GM19397 (cell line): ENCODE data around the gene CYP2D6.
"Not testable (repeated sequence)": the region's sequence is repeated elsewhere in the genome, so short reads cannot be mapped to it uniquely, and the experiment has no call there.

Source experiments
- ATAC-seq: cut with Tn5 transposase; IDR thresholded peaks from one replicate; pipeline ENCODE4 v1.9.1; 2021; ENCODE audit warnings: mild to moderate bottlenecking, moderate library complexity; ENCODE audit not compliant: unreplicated experiment

The CYP2D6 gene

DNA sequence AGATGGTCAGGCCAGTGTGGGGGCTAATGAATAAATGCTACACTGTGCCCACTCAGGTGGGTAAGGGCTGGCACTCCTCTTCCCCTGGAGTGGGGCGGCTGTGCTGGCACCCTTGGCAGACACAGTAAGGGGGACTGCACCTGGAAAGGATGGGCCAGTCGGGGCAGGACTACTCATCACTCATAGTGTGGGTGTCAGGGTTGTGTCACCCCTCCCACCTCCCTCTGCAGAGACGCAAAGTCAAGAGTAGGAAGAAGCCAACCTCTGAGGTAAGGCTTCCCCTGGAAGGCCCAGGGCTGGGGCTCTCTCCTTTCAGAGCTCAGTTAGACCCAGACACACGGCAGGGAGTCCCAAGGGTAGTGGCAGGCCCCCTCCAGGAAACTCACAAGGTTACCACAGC lies 5.1 kb upstream of the CYP2D6 start:
- ATAC-seq: not testable (repeated sequence)

GRCh38 chr22:42134100-42135020 lies 3.8 kb upstream of the CYP2D6 start:
- ATAC-seq: no peak

DNA sequence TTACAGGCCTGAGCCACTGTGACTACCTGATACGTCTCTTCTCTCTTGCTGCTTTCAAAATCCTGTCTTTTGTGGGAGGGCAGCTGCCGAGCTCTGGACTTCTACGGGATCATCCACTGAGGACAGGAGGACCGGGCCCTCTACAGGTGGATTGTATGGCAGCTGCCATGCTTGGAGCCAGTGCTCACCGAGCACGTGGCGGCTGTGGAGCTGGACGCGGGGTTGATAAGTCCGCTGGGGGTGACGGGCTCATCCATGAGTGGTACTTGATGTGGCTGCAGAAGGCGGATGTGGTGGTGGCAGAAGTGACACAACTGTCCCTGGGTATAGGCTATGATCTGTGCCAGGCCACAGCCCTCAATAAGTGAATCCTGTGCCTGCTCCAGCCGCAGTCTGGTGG lies 1.8 kb upstream of the CYP2D6 start:
- no peak for ATAC-seq

DNA sequence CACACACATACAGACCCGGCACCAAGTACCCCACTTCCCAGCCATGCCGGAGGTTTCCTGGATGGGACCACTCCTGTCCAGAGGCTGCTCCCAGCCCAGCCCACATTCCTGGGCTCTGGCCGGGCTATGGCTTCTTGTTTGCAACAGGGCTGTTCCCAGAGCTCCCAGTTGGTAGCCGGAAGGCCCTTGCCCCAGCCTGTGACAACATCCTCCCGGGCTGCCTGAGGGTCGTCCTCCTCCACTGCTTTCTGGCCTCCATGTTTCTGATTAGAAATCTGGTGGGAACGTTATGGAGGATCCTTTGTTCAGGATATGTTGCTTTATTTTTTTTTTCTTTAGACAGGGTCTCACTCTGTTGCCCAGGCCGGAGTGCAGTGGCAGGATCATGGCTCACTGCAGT lies 952 bp upstream of the CYP2D6 start:
- ATAC-seq: no peak

DNA sequence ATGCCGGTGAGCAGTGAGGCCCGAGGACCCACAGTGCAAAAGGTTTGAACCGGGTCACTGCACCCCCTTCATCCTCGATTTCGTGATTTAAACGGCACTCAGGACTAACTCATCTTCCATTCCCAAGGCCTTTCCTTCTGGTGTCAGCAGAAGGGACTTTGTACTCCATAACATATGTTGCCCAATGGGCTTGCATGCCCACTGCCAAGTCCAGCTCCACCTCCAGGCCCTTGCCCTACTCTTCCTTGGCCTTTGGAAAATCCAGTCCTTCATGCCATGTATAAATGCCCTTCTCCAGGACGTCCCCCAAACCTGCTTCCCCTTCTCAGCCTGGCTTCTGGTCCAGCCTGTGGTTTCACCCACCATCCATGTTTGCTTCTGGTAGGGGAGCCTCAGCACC lies 428 bp downstream of the CYP2D6 start:
- ATAC-seq: not testable (repeated sequence)

GRCh38 chr22:42128776-42129694 lies 1.6 kb downstream of the CYP2D6 start:
- ATAC-seq: not testable (repeated sequence)

GRCh38 chr22:42128007-42128406 lies 2.6 kb downstream of the CYP2D6 start:
- ATAC-seq: not testable (repeated sequence)

DNA sequence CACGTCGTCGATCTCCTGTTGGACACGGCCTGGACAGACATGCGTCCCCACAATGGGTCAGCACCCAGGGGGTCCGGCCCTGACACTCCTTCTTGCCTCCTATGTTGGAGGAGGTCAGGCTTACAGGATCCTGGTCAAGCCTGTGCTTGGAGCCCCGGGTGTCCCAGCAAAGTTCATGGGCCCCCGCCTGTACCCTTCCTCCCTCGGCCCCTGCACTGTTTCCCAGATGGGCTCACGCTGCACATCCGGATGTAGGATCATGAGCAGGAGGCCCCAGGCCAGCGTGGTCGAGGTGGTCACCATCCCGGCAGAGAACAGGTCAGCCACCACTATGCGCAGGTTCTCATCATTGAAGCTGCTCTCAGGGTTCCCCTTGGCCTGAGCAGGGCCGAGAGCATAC lies 3.0 kb downstream of the CYP2D6 start:
- ATAC-seq: no peak

GRCh38 chr22:42123529-42123928 lies 7.1 kb downstream of the CYP2D6 start:
- ATAC-seq: not testable (repeated sequence)

GRCh38 chr22:42120231-42121021 lies 10.2 kb downstream of the CYP2D6 start:
- not testable (repeated sequence) for ATAC-seq

DNA sequence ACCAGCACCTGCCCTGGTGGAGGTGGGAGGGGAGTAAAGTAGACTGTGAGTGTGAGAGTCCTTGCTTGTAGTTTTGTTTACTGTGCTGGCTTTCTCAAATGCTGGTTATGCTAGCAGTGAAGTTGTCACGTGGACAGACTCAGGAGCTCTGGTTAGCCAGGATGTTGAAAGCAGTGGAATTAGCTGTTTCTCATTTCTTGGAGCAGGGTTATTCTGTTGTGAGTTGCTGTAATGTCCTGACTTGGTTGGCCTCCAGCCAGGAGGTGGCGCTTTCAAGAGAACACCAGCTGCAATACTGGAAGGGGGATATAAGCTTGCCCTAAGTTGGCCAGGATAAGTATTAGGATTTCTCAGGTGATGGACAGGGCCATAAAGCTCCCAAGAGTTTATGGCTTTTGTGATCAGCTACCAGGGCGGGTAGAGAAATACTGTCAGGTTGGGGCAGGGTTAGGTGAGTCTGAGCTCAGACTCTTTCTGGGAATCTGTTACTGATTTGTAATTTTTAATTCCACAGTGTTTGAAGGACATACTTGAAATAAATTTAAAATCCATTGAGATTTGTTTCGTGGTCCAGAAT lies 13.7 kb downstream of the CYP2D6 start:
- ATAC-seq: no peak

- not testable (repeated sequence) for ATAC-seq
These were observed 15.2 kb downstream of the CYP2D6 start for GRCh38 chr22:42115420-42115830.

DNA sequence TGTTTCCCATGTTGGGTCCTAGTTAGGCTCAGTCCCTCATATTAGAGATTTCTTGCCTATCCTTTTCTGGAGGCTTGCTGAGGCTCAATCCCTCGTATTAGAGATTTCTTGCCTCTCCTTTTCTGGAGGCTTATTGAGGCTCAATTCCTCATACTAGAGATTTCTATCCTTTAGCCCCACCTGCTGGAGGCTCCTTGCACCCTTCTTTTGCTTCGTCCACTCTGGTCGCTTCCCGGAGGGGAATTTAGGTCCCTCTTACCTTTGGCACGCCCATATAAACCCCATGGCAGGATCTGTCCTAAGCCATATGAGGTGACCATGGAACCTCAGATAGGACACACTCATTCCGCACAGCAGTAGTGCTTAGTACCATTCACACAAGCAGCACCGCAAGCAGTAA lies 15.9 kb downstream of the CYP2D6 start:
- ATAC-seq: no peak

GRCh38 chr22:42112793-42113192 lies 17.8 kb downstream of the CYP2D6 start:
- ATAC-seq: not testable (repeated sequence)

DNA sequence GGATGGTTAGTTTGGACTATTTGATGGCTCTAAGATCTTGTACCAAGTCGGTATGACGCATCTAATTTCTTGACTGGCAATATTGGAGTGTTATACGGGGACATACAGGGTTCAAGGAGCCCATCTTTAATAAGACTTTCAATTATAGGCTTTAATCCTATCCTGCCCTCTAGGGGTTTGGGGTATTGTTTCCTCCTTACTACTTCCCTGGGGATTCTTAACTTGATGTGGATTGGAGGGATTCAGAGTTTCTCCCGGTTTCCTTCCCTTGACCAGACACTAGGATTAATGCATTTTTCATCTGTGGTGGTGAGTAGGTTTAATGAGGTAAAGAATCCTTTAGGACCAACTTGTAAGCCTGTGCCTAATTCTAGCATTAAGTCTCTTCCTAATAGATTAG lies 18.8 kb downstream of the CYP2D6 start:
- no peak for ATAC-seq

DNA sequence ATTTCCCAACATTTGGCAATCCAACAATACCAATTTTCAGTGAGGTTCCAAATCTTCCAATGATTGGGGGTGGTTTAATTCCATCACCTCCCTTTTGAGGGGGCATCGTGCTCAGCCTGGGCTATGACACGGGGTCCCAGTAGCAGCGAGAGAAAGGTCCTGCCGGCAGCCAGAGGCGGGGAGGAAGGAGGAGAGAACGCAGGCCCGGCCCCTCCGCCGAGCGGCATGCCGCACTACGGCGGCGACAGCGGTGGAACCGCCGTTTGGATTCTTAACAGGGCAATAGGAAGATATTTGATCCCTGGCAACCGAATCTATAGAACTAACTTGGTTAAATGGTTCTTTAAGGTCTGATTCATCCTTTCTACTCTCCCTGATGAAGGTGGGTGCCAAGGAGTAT lies 21.8 kb downstream of the CYP2D6 start:
- ATAC-seq: no peak

DNA sequence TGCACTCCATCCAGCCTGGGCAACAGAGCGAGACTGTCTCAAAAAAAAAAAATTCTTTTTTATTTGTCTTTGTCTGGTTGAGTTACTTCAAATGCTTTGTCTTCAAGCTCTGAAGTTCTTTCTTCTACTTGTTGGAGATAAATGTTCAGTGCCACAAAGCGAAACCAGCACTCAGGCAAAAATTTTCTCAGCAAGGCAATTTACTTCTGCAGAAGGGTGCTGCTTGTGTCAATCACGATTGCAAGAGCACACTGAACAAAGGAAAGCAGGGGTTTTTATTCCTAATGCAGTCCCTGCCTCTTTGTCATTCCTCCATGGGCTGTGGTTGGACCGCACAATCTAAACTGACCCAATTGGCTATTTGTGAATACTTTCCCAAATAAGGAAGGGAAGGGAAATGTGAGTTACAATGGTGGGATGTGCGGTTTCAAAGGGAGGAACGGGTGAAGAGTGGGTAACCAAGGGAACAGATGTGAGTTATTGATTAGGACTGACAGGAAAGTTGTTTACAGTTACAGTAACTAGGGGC lies 26.2 kb downstream of the CYP2D6 start:
- not testable (repeated sequence) for ATAC-seq

DNA sequence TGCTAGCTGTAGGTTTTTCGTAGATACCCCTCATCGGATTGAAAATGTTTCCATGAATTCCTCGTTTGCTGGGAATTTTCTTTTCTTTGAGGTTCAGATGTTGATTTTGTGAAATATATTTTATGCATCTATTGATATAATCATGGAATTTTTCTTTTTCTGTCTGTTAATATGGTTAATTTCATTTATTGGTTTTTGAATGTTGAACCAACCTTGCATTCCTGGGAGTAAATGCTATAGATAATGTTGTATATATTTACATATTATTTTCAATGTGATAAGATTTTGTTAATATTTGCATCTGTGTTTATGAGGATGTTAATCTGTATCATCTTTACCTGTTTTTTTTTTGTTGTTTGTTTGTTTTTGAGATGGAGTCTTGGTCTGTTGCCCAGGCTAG lies 29.4 kb downstream of the CYP2D6 start:
- ATAC-seq: no peak

DNA sequence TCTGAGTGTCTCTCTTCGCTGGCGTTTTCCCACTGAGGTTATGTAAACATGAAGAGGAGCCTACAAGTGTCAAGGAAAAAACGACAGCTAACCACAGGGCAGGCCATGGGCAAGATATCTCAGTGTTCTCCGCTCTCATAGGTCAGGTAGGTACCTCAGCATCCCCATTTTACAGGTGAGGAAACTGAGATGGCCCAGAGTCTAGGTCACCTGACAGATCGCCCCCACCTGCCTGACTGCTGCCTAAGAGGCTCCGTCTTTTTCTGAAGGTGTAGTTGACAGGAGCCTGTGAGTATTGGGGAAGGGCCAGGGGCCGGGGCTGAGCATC lies 39.2 kb downstream of the CYP2D6 start:
- no peak for ATAC-seq
